K562 treated with DMSO at 1 percent for 24 hours (cell line): ENCODE data around the gene HOXD8. TPM values are rescaled to one million over a fixed set of nuclear protein-coding genes. Genes with fewer than 3 reads are reported as not detected.

ENCODE experiments used
- total RNA-seq: library from RNA; unstranded; fragments of 300-600 nt; gene quantifications from 2 replicates; pipeline ENCODE4 v1.2.3, GENCODE V29; 2022; ENCODE audit warnings: low read depth; ENCODE audit not compliant: insufficient read depth

The HOXD8 gene
- 0.34 and 0.78 TPM in 2 replicates for total RNA-seq

DNA sequence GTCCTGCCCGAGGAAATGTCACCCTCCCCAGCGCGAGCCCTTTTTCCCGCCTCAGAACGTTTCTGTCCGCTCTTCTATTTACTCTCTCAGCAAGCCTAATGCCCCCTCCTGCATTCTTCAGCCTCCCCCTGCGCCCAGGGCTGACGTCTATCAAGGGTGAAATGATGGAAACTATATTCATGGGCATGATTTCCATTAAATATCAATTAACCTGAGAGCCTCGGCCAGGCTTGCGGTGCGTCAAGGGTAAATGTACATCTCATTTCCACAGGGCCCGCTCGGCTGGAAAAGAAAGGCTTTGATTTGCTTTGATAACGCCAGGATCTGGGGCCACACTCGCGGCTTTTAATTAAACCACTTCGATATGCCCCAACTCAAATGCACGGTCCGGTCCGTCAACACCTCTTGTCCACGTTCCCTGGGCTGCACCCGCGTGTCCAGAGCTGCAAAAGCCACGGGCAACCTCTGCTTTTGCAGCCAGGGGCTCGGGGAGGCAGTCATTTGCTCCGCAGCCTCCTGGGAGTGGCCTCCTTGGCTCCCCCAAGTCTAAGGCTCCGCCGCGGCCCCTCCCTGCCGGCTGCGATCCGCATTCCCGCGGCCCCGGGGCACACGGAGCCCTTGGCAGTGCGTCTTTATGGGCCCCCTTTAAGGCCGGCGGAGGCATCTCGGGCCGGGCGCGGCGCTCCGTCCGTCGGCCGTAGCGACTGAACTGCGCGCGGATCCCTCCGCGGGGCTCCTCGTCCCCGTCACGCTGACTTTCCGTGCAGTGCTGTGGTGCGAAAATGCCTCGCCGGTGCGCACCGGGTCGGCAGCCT is at the start of gene HOXD8:
Gene HOXD8, plus strand, starts transcription at position 724 of the 815 bp plus-strand sequence. CDS start 662 bp downstream, outside the sequence.

DNA sequence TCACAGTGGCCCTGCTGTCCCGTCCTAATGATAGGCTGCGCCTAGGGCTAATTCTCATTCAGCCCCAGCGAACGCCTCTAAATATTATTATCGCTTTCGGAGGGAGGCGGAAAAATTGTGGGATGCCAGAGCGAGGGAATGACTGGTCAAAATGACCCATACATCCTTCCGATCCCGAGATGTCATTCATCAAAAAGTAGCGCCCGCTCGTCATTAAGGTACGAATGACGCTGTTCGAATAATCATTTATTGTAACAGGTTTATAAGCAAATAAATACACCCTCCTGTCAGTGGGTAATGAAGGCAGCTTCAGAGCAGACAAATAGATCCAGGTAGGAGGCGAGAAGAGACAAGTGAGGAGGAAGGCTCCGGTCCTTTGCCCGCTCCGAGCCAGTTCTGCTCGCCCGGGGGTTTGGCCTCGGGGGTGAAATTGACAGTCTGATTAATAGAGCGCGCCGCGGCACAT is 45.7 kb upstream of the HOXD8 start, which contains the start of gene EVX2:
Gene EVX2, minus strand, starts transcription at position 167 of the 466 bp plus-strand sequence. CDS start 186 bp downstream, outside the sequence.

DNA sequence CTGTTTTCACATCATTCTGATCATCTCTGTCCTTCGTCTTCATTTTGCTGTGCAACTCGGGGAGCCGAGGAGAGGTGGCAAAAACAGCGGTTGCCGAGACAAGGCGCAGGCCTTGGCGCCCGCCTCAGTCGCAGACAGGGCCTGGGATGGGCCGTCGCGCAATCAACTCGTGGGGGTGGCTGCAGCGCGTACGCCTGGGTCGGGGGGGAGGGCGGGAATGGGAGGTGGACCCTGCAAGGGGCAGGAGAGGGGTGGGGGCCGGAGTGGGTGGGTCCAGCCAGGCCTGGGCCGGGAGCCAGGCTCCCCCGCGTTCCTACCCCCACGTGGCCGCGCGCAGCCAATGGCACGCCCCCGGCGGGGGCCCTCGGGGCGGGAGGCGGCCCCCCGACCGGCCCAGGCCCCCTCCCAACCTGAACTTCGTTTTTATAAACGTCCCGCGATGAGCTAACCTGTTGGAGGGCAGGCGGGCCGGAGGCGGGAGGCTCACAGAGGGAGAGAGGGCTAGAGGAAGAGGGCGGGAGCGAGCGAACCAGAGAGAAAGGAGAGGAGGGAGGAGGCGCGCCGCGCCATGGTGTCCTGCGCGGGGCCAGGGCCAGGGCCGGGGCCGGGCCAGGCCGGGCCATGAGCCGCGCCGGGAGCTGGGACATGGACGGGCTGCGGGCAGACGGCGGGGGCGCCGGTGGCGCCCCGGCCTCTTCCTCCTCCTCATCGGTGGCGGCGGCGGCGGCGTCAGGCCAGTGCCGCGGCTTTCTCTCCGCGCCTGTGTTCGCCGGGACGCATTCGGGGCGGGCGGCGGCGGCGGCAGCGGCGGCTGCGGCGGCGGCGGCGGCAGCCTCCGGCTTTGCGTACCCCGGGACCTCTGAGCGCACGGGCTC is 37.0 kb upstream of the HOXD8 start, which contains the start of gene HOXD13:
Gene HOXD13, plus strand, starts transcription at position 452 of the 875 bp plus-strand sequence. Its CDS starts 170 bp downstream, at position 622.

DNA sequence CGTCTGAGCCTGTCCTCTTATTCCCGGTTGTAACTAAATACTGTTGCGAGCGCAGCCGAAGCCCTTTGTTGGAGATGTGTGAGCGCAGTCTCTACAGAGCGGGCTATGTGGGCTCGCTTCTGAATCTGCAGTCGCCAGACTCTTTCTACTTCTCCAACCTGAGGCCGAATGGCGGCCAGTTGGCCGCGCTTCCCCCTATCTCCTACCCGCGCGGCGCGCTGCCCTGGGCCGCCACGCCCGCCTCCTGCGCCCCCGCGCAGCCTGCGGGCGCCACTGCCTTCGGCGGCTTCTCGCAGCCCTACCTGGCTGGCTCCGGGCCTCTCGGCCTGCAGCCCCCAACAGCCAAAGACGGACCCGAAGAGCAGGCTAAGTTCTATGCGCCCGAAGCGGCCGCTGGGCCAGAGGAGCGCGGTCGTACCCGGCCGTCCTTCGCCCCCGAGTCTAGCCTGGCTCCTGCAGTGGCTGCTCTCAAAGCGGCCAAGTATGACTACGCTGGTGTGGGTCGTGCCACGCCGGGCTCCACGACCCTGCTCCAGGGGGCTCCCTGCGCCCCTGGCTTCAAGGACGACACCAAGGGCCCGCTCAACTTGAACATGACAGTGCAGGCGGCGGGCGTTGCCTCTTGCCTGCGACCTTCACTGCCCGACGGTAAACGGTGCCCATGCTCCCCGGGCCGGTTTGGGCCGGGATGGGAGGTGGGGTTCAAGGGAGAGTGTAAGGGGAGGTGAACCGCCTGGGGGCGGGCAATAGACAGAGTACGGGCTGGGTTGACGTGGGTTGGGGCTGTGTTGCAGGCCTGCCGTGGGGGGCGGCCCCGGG is 29.6 kb upstream of the HOXD8 start, which contains the start of gene HOXD12:
Gene HOXD12, plus strand, starts transcription at position 68 of the 819 bp plus-strand sequence. Its CDS starts 7 bp downstream, at position 75.

DNA sequence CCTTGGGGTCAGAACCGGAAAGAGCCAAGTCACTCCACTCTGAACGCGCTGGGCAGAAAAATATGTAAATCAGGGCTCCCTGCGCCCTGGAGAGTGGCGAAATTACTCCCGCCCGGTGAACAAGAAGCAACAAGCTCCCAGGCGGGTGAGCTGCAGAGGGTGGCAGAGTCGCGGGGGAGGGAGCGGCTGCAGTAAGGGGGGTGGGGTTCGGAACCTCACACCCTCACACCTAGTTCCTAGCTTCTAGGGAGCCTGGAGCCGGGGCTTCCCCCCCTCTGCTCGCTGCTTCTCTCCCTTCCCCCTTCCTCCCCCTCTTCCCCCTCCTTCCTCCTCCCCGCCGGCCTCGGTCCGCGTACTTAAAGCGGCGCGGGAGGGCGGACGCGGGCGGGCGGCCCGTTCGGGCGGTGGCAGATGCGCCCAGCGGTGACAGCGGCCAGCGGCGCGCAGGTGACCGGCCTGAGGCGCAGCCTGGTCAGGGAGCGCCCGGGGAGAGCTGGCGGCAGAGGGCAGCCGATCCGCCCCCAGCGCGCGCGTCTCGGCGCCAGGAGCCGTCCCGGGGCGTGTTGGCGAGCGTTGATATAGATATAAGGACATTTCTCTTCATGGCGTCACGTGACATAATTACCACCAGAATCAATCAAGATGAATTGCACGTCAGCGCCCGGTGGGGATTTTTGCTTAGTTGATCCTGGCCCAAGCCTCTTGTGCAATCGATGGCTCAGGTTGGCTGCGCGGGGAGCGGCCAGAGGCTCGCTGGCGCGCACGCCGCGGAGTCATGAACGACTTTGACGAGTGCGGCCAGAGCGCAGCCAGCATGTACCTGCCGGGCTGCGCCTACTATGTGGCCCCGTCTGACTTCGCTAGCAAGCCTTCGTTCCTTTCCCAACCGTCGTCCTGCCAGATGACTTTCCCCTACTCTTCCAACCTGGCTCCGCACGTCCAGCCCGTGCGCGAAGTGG is 22.6 kb upstream of the HOXD8 start, which contains the start of gene HOXD11:
Gene HOXD11, plus strand, starts transcription at position 700 of the 959 bp plus-strand sequence. Its CDS starts 76 bp downstream, at position 776.

DNA sequence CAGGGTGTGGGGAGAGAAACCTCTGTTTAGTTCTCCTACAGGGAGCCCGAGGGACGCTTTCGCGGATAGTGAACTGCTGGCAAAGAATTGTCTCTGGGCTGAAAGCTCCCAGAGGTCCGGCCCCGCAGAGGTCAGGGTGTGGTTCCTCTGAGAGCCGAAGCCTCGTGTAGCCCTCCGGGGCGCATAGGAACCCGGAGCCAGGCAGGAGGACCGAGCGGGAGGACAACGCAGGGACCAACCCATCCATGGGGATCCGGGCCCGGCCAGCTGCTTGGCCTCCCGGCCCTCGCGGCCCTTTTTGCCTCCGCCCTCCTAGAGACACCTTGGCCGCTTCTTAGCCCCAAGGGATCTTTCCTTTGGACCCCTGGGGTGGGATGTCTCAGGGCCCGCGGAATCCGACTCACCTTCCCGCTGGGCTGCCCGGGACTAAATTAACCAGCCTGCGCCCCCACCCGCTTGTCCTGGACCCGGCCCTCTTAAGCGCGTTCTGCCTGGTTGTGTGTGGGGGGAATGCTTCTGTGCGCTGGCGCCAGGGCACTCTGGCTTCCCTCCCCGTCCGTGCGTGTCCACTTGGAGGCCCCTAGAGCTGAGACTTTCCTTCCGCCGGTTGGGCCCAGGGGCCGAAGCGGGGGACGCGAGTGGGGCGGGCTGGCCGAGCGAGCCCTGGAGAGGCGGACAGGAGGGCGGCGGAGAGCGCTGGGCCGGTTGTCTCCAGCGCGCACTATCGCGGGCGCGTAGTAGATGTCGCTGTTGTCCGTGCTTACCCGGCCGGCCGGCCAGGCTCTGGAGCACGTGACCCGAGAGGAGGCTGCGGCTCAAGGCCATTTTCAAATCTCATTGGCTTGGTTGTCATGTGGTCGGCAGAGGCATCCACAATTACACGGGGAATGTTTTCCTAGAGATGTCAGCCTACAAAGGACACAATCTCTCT is 13.4 kb upstream of the HOXD8 start, which contains the start of gene HOXD10:
Gene HOXD10, plus strand, starts transcription at position 896 of the 931 bp plus-strand sequence. CDS start 56 bp downstream, outside the sequence.

DNA sequence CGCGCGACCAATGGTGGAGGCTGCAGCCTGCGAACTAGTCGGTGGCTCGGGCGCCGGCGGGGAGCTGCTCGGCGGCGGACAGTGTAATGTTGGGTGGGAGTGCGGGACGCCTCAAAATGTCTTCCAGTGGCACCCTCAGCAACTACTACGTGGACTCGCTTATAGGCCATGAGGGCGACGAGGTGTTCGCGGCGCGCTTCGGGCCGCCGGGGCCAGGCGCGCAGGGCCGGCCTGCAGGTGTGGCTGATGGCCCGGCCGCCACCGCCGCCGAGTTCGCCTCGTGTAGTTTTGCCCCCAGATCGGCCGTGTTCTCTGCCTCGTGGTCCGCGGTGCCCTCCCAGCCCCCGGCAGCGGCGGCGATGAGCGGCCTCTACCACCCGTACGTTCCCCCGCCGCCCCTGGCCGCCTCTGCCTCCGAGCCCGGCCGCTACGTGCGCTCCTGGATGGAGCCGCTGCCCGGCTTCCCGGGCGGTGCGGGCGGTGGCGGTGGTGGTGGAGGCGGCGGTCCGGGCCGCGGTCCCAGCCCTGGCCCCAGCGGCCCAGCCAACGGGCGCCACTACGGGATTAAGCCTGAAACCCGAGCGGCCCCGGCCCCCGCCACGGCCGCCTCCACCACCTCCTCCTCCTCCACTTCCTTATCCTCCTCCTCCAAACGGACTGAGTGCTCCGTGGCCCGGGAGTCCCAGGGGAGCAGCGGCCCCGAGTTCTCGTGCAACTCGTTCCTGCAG is 6.7 kb upstream of the HOXD8 start, which contains the start of gene HOXD9:
Gene HOXD9, plus strand, starts transcription at position 37 of the 728 bp plus-strand sequence. Its CDS starts 50 bp downstream, at position 87.

DNA sequence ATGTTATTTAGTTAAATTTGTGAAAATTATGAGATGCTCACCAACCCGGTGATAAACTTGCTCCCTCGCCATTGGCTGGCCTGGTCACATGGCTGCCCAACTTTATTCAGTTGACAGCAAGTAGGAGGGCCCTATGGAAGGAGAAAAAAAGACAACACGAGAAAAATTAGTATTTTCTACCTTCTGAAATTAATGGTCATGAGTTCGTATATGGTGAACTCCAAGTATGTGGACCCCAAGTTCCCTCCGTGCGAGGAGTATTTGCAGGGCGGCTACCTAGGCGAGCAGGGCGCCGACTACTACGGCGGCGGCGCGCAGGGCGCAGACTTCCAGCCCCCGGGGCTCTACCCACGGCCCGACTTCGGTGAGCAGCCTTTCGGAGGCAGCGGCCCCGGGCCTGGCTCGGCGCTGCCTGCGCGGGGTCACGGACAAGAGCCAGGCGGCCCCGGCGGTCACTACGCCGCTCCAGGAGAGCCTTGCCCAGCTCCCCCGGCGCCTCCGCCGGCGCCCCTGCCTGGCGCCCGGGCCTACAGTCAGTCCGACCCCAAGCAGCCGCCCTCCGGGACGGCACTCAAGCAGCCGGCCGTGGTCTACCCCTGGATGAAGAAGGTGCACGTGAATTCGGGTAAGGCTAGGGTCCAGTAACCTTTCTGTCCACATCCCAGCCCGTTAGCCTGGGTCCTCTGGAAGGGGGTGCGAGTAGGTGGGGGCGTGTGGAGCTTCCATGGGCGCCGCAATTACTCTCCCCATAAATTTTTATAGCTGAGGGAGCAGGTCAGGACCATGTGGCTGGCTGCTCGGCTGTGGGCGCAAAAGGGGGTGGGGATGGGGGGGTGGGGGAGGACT is 22.2 kb downstream of the HOXD8 start, which contains the start of gene HOXD4:
Gene HOXD4, plus strand, starts transcription at position 109 of the 846 bp plus-strand sequence. Its CDS starts 84 bp downstream, at position 193.

DNA sequence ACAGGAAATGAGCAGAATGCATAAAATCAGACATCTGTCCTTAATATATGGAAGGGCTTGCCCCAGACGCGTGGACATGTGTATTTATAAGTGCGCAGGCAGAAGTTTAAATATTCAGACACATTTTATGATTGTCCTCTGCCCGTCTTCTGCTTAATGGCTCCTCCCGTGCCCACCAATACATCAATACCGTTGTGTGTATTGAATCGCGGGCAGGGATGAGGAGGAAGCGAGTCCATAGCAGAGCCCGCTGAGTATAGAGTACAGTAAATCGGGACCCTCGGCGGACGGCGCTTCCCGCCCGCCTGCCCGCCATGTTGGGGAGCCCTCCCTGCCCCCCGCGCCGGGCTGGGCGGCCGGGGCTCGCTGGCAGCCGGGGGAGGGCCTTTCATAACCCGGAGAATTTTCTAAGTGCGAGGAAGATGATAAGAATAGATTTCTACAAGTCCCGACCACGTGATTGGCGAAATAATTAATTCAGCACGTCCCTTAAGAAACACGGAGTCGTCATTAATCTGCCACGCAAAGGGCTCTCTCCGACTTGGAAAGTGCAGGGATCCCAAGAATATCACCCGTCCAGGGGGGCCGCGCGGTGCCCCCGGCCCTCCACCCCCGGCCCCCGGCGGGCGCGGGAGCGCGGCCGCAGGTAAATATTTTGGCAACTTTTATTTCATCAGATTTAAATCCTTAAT is 27.4 kb downstream of the HOXD8 start, which contains the start of gene HOXD3:
Gene HOXD3, plus strand, starts transcription at position 501 of the 692 bp plus-strand sequence. CDS start 11,808 bp downstream, outside the sequence.

Other genes starting within 250 kb of the HOXD8 start
- gene LNPK, start 127.4 kb upstream of the HOXD8 start, total RNA-seq = 9.4 and 55.0 TPM in 2 replicates
- not detected in 2 replicates for gene EVX2, start 45.7 kb upstream of the HOXD8 start, total RNA-seq
- gene HOXD13, start 37.0 kb upstream of the HOXD8 start, total RNA-seq = not detected in 2 replicates
- not detected in 2 replicates for gene HOXD12, start 29.9 kb upstream of the HOXD8 start, total RNA-seq
- not detected in 2 replicates for gene HOXD11, start 22.4 kb upstream of the HOXD8 start, total RNA-seq
- not detected in 2 replicates for gene HOXD10, start 12.9 kb upstream of the HOXD8 start, total RNA-seq
- not detected in 2 replicates for gene HOXD9, start 7.0 kb upstream of the HOXD8 start, total RNA-seq
- gene HOXD4, start 21.8 kb downstream of the HOXD8 start, total RNA-seq = not detected in 2 replicates
- gene HOXD3, start 27.6 kb downstream of the HOXD8 start, total RNA-seq = not detected in 2 replicates
- gene HOXD1, start 59.0 kb downstream of the HOXD8 start, total RNA-seq = not detected in 2 replicates
- 49.3 and 49.6 TPM in 2 replicates for gene MTX2, start 139.7 kb downstream of the HOXD8 start, total RNA-seq